Endothelial cell of umbilical vein (primary cell): Measurements from ENCODE around the gene SIAH3. TPM values are rescaled to one million over a fixed set of nuclear protein-coding genes. Genes with fewer than 3 reads are reported as not detected.

ENCODE experiments used
- BruUV-seq: library from RNA; stranded (reverse); fragments of 400-500 nt; replicated peaks from 2 replicates; lab custom pipeline; 2021; lab: Mats Ljungman, UMichigan
- CTCF ChIA-PET: fragments of 300-600, 350-600 bp; sonication (Branson Sonifier 250); formaldehyde crosslinking; loops from one replicate; lab custom pipeline; 2021; ENCODE audit warnings: antibody characterized with exemption, inconsistent platforms; lab: Charles Lee
- POLR2A ChIA-PET: fragments of 300-600, 350-600 bp; sonication (Branson Sonifier 250); formaldehyde crosslinking; loops from one replicate; lab custom pipeline; 2021; ENCODE audit warnings: antibody characterized with exemption, inconsistent platforms; lab: Charles Lee
- DNase-seq: peaks from one replicate; pipeline ENCODE4 v3.0.0-alpha.2; 2011; ENCODE audit warnings: low read depth, low spot score
- FAIRE-seq: peaks from 2 replicates; lab custom pipeline; 2011; peaks lifted over from hg19 to GRCh38; lab: Jason Lieb, UNC
- H2AFZ ChIP-seq: 2 replicates; pipeline ENCODE4 v1.6.0; 2012; ENCODE audit warnings: low read depth, low read length, control low read depth, inconsistent platforms
- H3K27ac ChIP-seq: 2 replicates; pipeline ENCODE4 v1.5.1; 2011; ENCODE audit warnings: low read depth, mild to moderate bottlenecking, control low read depth, low read length, moderate library complexity; ENCODE audit not compliant: insufficient read depth
- H3K27me3 ChIP-seq, 2 experiments: 2 replicates each; pipeline versions ENCODE4 v1.6.0 to v1.6.1; 2011; ENCODE audit warnings: low read length in 2 of 2, mixed read lengths in 1 of 2; ENCODE audit not compliant: control insufficient read depth in 2 of 2, insufficient read depth in 2 of 2
- H3K36me3 ChIP-seq, 2 experiments: 2 replicates in 1 of 2; 3 replicates in 1 of 2; pipeline ENCODE4 v1.5.1; 2011; ENCODE audit warnings: low read length in 2 of 2, mild to moderate bottlenecking in 1 of 2, moderate library complexity in 1 of 2; ENCODE audit not compliant: control insufficient read depth in 2 of 2, insufficient read depth in 2 of 2; ENCODE audit errors: extremely low read depth in 1 of 2
- H3K4me1 ChIP-seq: 3 replicates; pipeline ENCODE4 v1.5.1; 2011; ENCODE audit warnings: mild to moderate bottlenecking, low read length; ENCODE audit not compliant: control insufficient read depth, insufficient read depth; ENCODE audit errors: extremely low read depth
- H3K4me2 ChIP-seq: 2 replicates; pipeline ENCODE4 v1.6.1; 2011; ENCODE audit warnings: low read length, control low read depth, mixed read lengths; ENCODE audit not compliant: insufficient read depth
- H3K4me3 ChIP-seq, 3 experiments: fragments of 200-600 bp in 1 of 3; sonication (generic), shearing (Covaris generic) in 1 of 3; replicated peaks in 1 of 3; 2 replicates each; pipeline ENCODE4 v1.5.1; 2011 to 2016; ENCODE audit warnings: control low read depth in 3 of 3, low read length in 3 of 3, mild to moderate bottlenecking in 2 of 3, inconsistent platforms in 1 of 3, low read depth in 1 of 3, moderate library complexity in 1 of 3; ENCODE audit not compliant: insufficient read depth in 1 of 3
- H3K79me2 ChIP-seq: 2 replicates; pipeline ENCODE4 v1.6.0; 2012; ENCODE audit warnings: low read length, inconsistent platforms; ENCODE audit not compliant: control insufficient read depth, insufficient read depth
- H3K9ac ChIP-seq: replicated peaks from 2 replicates; pipeline ENCODE3; 2011; ENCODE audit warnings: low read length, control low read depth; ENCODE audit not compliant: insufficient read depth; ENCODE audit errors: extremely low read depth
- H3K9me1 ChIP-seq: replicated peaks from 3 replicates; pipeline ENCODE4 v1.6.0; 2011; ENCODE audit warnings: mild to moderate bottlenecking, low read length; ENCODE audit not compliant: control insufficient read depth, insufficient read depth; ENCODE audit errors: extremely low read depth
- H3K9me3 ChIP-seq: replicated peaks from 2 replicates; pipeline ENCODE4 v1.5.1; 2012; ENCODE audit warnings: low read length, inconsistent platforms; ENCODE audit not compliant: control insufficient read depth, insufficient read depth
- H4K20me1 ChIP-seq: replicated peaks from 2 replicates; pipeline ENCODE3; 2011; ENCODE audit warnings: mild to moderate bottlenecking, low read length; ENCODE audit not compliant: control insufficient read depth, insufficient read depth; ENCODE audit errors: extremely low read depth
- FOS ChIP-seq: IDR thresholded peaks from 2 replicates; pipeline ENCODE4 v1.6.1; 2011; ENCODE audit warnings: mild to moderate bottlenecking, low read length, moderate library complexity, borderline replicate concordance; ENCODE audit not compliant: insufficient read depth
- GATA2 ChIP-seq: IDR thresholded peaks from 2 replicates; pipeline ENCODE4 v1.7.0; 2011; ENCODE audit warnings: low read depth, mild to moderate bottlenecking, moderate library complexity, mixed read lengths, low read length; ENCODE audit not compliant: insufficient read length, insufficient read depth
- JUN ChIP-seq: IDR thresholded peaks from 2 replicates; pipeline ENCODE4 v1.6.1; 2011; ENCODE audit warnings: borderline replicate concordance, low read depth; ENCODE audit not compliant: insufficient read length, insufficient read depth
- MAX ChIP-seq: IDR thresholded peaks from 2 replicates; pipeline ENCODE4 v1.6.1; 2011; ENCODE audit not compliant: insufficient read depth, insufficient read length
- MYC ChIP-seq: IDR thresholded peaks from one replicate; pipeline ENCODE4 v1.6.1; 2011; ENCODE audit warnings: mild to moderate bottlenecking, low read depth, low read length
- POLR2AphosphoS5 ChIP-seq: IDR thresholded peaks from 2 replicates; pipeline ENCODE4 v1.6.1; 2012; ENCODE audit warnings: low read depth, mild to moderate bottlenecking, control low read depth, low read length, moderate library complexity; ENCODE audit not compliant: insufficient read depth
- dilution Hi-C: fragments of 300-500 bp; cut with MboI; formaldehyde crosslinking; loops from one replicate; pipeline ENCODE4 v1.15.0; 2019; ENCODE audit warnings: low sequenced_read_pairs; ENCODE audit not compliant: extremely low pct_ligation_motif_present
- intact Hi-C: fragments of 100-400 bp; cut with micrococcal nuclease; formaldehyde crosslinking; loops from one replicate; pipeline ENCODE4 v1.10.0; 2022
- polyA plus RNA-seq, 4 experiments: library from polyadenylated mRNA; depleted of rRNA in 3 of 4; stranded (reverse) in 3 of 4; unstranded in 1 of 4; fragments of >200 nt; gene quantifications; 2 replicates each; pipeline versions ENCODE4 v1.2.1 to v1.2.3, GENCODE V29; 2011 to 2012; ENCODE audit warnings: missing spikeins in 1 of 4
- total RNA-seq: library from RNA; stranded (reverse); gene quantifications from 2 replicates; pipeline ENCODE4 v1.2.3, GENCODE V29; 2021
- TF ChIP-seq, protein P1 (sequence below), 2 donors: IDR thresholded peaks; 1 replicate in 1 of 2; 2 replicates in 1 of 2; pipeline ENCODE4 v1.5.1; 2011; ENCODE audit warnings: low read length in 2 of 2, mild to moderate bottlenecking in 2 of 2, moderate library complexity in 2 of 2, control low read depth in 1 of 2, inconsistent platforms in 1 of 2, low read depth in 1 of 2; ENCODE audit not compliant: insufficient read depth in 1 of 2; ENCODE audit errors: extremely low read depth in 1 of 2

Gene SIAH3
- total and polyA plus RNA-seq, 2 donors (not counting 3 experiments of a cell fraction or from before 2014, with no cell fraction given), result 0.03 TPM; not detected in 1

DNA sequence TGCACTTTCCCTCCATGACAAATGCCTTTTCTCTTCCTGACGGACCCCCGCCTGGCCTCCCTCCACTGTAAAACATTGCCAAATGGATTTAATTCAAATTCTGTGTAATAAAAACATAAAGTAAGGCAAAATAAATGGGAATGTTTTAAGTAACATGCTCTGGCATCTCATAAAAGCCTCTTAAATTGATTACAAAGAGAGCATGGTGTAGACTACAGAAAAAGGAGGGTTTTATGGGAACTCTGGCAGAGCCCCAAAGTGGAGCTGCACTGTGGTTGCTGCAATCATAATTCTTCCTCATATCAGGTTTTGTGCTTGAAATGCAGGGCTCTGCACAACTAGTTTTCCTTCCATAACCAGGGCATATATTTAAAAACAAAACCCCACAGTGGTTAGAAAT, 44.3 kb upstream of the SIAH3 start:
- H2AFZ ChIP-seq, result no peak overlapping the region
- H3K27me3 ChIP-seq, result peaks cover 2 to 3% of the 10 kb centered on the region in 2 experiments
- H3K4me3 ChIP-seq, result no peak overlapping the region
- no peaks in the 10 kb centered on the region for H3K9me3 ChIP-seq
- no peaks in the 10 kb centered on the region for H3K4me1 ChIP-seq
- TF ChIP-seq, protein P1, sequence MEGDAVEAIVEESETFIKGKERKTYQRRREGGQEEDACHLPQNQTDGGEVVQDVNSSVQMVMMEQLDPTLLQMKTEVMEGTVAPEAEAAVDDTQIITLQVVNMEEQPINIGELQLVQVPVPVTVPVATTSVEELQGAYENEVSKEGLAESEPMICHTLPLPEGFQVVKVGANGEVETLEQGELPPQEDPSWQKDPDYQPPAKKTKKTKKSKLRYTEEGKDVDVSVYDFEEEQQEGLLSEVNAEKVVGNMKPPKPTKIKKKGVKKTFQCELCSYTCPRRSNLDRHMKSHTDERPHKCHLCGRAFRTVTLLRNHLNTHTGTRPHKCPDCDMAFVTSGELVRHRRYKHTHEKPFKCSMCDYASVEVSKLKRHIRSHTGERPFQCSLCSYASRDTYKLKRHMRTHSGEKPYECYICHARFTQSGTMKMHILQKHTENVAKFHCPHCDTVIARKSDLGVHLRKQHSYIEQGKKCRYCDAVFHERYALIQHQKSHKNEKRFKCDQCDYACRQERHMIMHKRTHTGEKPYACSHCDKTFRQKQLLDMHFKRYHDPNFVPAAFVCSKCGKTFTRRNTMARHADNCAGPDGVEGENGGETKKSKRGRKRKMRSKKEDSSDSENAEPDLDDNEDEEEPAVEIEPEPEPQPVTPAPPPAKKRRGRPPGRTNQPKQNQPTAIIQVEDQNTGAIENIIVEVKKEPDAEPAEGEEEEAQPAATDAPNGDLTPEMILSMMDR (IDR thresholded peaks at IDR 0.05; ENCODE audit: extremely low read depth in 1 of 2, insufficient read depth in 1 of 2, low read depth in 1 of 2, low read length in 2 of 2), result no peak
- TF ChIP-seq GATA2 (no peak), POLR2AphosphoS5 (no peak), JUN (no peak), FOS (no peak), MAX (no peak), MYC (no peak)
- H3K9me1 ChIP-seq, result no peaks in the 10 kb centered on the region
- no peaks in the 10 kb centered on the region for H3K79me2 ChIP-seq
- POLR2A ChIA-PET, result no interaction called here
- H3K9ac ChIP-seq, result no peak overlapping the region
- dilution Hi-C loops, result no loop called here
- H4K20me1 ChIP-seq, result no peaks in the 10 kb centered on the region
- CTCF ChIA-PET, result interaction anchor here (1.1 kb wide), 1 partner anchor 88 kb away, joined by 3 read pairs; no protein-coding TSS in a partner anchor
- intact Hi-C loops, result no loop called here
- no peaks in the 10 kb centered on the region for H3K36me3 ChIP-seq
- no TSS peak for BruUV-seq
- H3K27ac ChIP-seq, result no peak overlapping the region
- DNase-seq (no peak), FAIRE-seq (no peak)
- H3K4me2 ChIP-seq, result no peak overlapping the region
